HepG2 (cell line): ENCODE data around the gene AP5Z1. TPM values are rescaled to one million over a fixed set of nuclear protein-coding genes. Genes with fewer than 3 reads are reported as not detected.

Experiments
- ATAC-seq: fragments of 200-7000 bp; cut with Tn5 transposase; 3 replicates; pipeline ENCODE4 v1.9.1; 2020; ENCODE audit warnings: mild to moderate bottlenecking, moderate library complexity
- BruUV-seq: library from RNA; stranded (reverse); fragments of 400-500 nt; replicated peaks from 2 replicates; lab custom pipeline; 2021; lab: Mats Ljungman, UMichigan
- CTCF ChIA-PET: fragments of 300-600 bp; formaldehyde crosslinking; extraction: SDS; loops from one replicate; lab custom pipeline; 2021; ENCODE audit warnings: low total read pairs, inconsistent platforms, low intra/inter-chr PET ratio; lab: Yijun Ruan, JAX
- POLR2A ChIA-PET: fragments of 350-600 bp; sonication (Branson Sonifier 250); formaldehyde crosslinking; loops from one replicate; lab custom pipeline; 2020; ENCODE audit warnings: antibody characterized with exemption, inconsistent platforms; lab: Yijun Ruan, JAX
- DNase-seq: peaks from one replicate; pipeline ENCODE4 v3.0.0-alpha.2; 2015; ENCODE audit warnings: low spot score
- FAIRE-seq: peaks from 3 replicates; lab custom pipeline; 2011; peaks lifted over from hg19 to GRCh38; lab: Jason Lieb, UNC
- H2AFZ ChIP-seq: one replicate; pipeline ENCODE4 v1.6.1; 2011; ENCODE audit warnings: low read length, inconsistent platforms
- H3K27ac ChIP-seq: fragments of 300-600 bp; 3 replicates; pipeline ENCODE4 v1.8.0; 2011; ENCODE audit warnings: mixed run types, mild to moderate bottlenecking, mixed read lengths, low read length, inconsistent platforms; ENCODE audit not compliant: insufficient read depth; ENCODE audit errors: extremely low read length
- H3K27me3 ChIP-seq, 2 experiments: fragments of 200-600 bp in 1 of 2; 2 replicates in 1 of 2; 3 replicates in 1 of 2; pipeline versions ENCODE4 v1.6.0 to v1.8.0; 2011; ENCODE audit warnings: low read length in 2 of 2, mild to moderate bottlenecking in 2 of 2, moderate library complexity in 2 of 2, inconsistent platforms in 1 of 2; ENCODE audit not compliant: insufficient read depth in 2 of 2, control insufficient read depth in 1 of 2
- H3K36me3 ChIP-seq, 2 experiments: fragments of 200-600 bp in 1 of 2; replicated peaks in 1 of 2; 2 replicates in 1 of 2; 3 replicates in 1 of 2; pipeline versions ENCODE4 v1.5.1 to v1.8.0; 2011; ENCODE audit warnings: low read length in 2 of 2, inconsistent platforms in 1 of 2; ENCODE audit not compliant: insufficient read depth in 2 of 2, control insufficient read depth in 1 of 2
- H3K4me1 ChIP-seq: 2 replicates; pipeline ENCODE4 v1.5.1; 2012; ENCODE audit warnings: low read length, inconsistent platforms; ENCODE audit not compliant: insufficient read depth
- H3K4me2 ChIP-seq: 2 replicates; pipeline ENCODE4 v1.6.0; 2011; ENCODE audit warnings: low read depth, low read length, inconsistent platforms
- H3K4me3 ChIP-seq, 3 experiments: fragments of 200-600 bp in 1 of 3; sonication (generic), shearing (Covaris generic) in 1 of 3; replicated peaks in 1 of 3; 2 replicates each; pipeline ENCODE4 v1.5.1; 2011 to 2016; ENCODE audit warnings: low read length in 3 of 3, inconsistent platforms in 2 of 3, low read depth in 2 of 3, mild to moderate bottlenecking in 2 of 3, control low read depth in 1 of 3, mixed read lengths in 1 of 3; ENCODE audit not compliant: insufficient read depth in 1 of 3
- H3K79me2 ChIP-seq: one replicate; pipeline ENCODE4 v1.6.1; 2011; ENCODE audit warnings: low read length, inconsistent platforms; ENCODE audit not compliant: insufficient read depth
- H3K9ac ChIP-seq: 2 replicates; pipeline ENCODE4 v1.6.0; 2011; ENCODE audit warnings: mild to moderate bottlenecking, low read depth, low read length, inconsistent platforms; ENCODE audit not compliant: insufficient read depth
- H3K9me3 ChIP-seq: 2 replicates; pipeline ENCODE4 v1.5.1; 2012; ENCODE audit warnings: mild to moderate bottlenecking, low read length
- H4K20me1 ChIP-seq: 2 replicates; pipeline ENCODE4 v1.6.0; 2011; ENCODE audit warnings: inconsistent platforms, mild to moderate bottlenecking, low read length, moderate library complexity; ENCODE audit not compliant: insufficient read depth
- FOXK2 ChIP-seq: fragments of 450-650 bp; IDR thresholded peaks from 2 replicates; pipeline ENCODE4 v1.6.1; 2016
- HMGA1 ChIP-seq: sonication (generic); formaldehyde crosslinking; conservative IDR thresholded peaks from 2 replicates; pipeline ENCODE4 v1.4.0; 2020; ENCODE audit warnings: missing genetic modification reagents
- HOXA9 ChIP-seq: sonication (generic); formaldehyde crosslinking; IDR thresholded peaks from 2 replicates; pipeline ENCODE4 v1.8.1; 2022; ENCODE audit warnings: missing genetic modification reagents, mild to moderate bottlenecking, moderate library complexity, borderline replicate concordance
- SETDB1 ChIP-seq: sonication (generic); formaldehyde crosslinking; IDR thresholded peaks from 2 replicates; pipeline ENCODE4 v1.5.1; 2020; ENCODE audit warnings: missing genetic modification reagents, mild to moderate bottlenecking, borderline replicate concordance
- SMAD9 ChIP-seq: sonication (generic); formaldehyde crosslinking; IDR thresholded peaks from 2 replicates; pipeline ENCODE4 v1.5.1; 2020; ENCODE audit warnings: mild to moderate bottlenecking, missing genetic modification reagents
- SOX5 ChIP-seq: IDR thresholded peaks from 2 replicates; pipeline ENCODE4 v1.6.1; 2016; ENCODE audit warnings: borderline replicate concordance
- ZFP82 ChIP-seq: sonication (generic); formaldehyde crosslinking; IDR thresholded peaks from 2 replicates; pipeline ENCODE4 v1.5.1; 2020; ENCODE audit warnings: mild to moderate bottlenecking, missing genetic modification reagents, borderline replicate concordance
- ZKSCAN5 ChIP-seq: sonication (generic); formaldehyde crosslinking; IDR thresholded peaks from 2 replicates; pipeline ENCODE4 v1.5.1; 2020; ENCODE audit warnings: mild to moderate bottlenecking, missing genetic modification reagents
- ZNF17 ChIP-seq: sonication (generic); formaldehyde crosslinking; IDR thresholded peaks from 2 replicates; pipeline ENCODE4 v1.5.0; 2020; ENCODE audit warnings: mild to moderate bottlenecking, missing genetic modification reagents
- ZNF451 ChIP-seq: sonication (generic); formaldehyde crosslinking; IDR thresholded peaks from 2 replicates; pipeline ENCODE4 v1.5.0; 2020; ENCODE audit warnings: mild to moderate bottlenecking, missing genetic modification reagents
- ZNF549 ChIP-seq: sonication (generic); formaldehyde crosslinking; IDR thresholded peaks from 2 replicates; pipeline ENCODE4 v1.5.0; 2020; ENCODE audit warnings: missing genetic modification reagents
- ZNF678 ChIP-seq: sonication (generic); formaldehyde crosslinking; IDR thresholded peaks from 2 replicates; pipeline ENCODE4 v1.4.0; 2020; ENCODE audit warnings: mild to moderate bottlenecking, missing genetic modification reagents
- ZNF691 ChIP-seq: sonication (generic); formaldehyde crosslinking; IDR thresholded peaks from 2 replicates; pipeline ENCODE4 v1.4.0; 2020; ENCODE audit warnings: missing genetic modification reagents, low read depth, mild to moderate bottlenecking, borderline replicate concordance
- ZNF777 ChIP-seq: sonication (generic); formaldehyde crosslinking; IDR thresholded peaks from 2 replicates; pipeline ENCODE4 v1.4.0; 2020; ENCODE audit warnings: missing genetic modification reagents
- WGBS: methylation state at CpG from one replicate; pipeline ENCODE4 v1.1.6; 2017; ENCODE audit warnings: low lambda C conversion rate; 5-methylcytosine and 5-hydroxymethylcytosine counted together
- in situ Hi-C: cut with HindIII; loops from 2 replicates; pipeline ENCODE4 v1.10.0; 2017; ENCODE audit warnings: low pct_unique_long_range_greater_than_20kb; ENCODE audit not compliant: extremely low pct_ligation_motif_present
- intact Hi-C: fragments of 100-400 bp; cut with micrococcal nuclease; formaldehyde crosslinking; loops from one replicate; pipeline ENCODE4 v1.10.0; 2022; ENCODE audit not compliant: unreplicated experiment
- polyA plus RNA-seq, 8 experiments: library from polyadenylated mRNA; depleted of rRNA in 3 of 8; stranded (reverse) in 7 of 8; unstranded in 1 of 8; fragments of >200 nt; fragmentation: Illumina TruSeq in 4 of 8; extraction: Trizol in 4 of 8; gene quantifications; 2 replicates each; pipeline versions ENCODE4 v1.2.1 to v1.2.3, GENCODE V29; 2011 to 2016; ENCODE audit warnings: low read depth in 4 of 8, missing spikeins in 1 of 8, mixed read lengths in 1 of 8; ENCODE audit not compliant: insufficient read depth in 1 of 8
- total RNA-seq, 5 experiments: library from RNA; depleted of rRNA; stranded (reverse); fragments of >200 nt; fragmentation: Illumina TruSeq; extraction: Trizol; gene quantifications; 2 replicates each; pipeline ENCODE4 v1.2.3, GENCODE V29; 2016; ENCODE audit warnings: low read depth in 1 of 5

The AP5Z1 gene
- total and polyA plus RNA-seq, 2 of the 13 experiments (the other 11 are each of a cell fraction or from before 2014, with no cell fraction given) = 9.3 to 15.1 TPM

GRCh38 chr7:4809666-4810065, 34.2 kb downstream of the AP5Z1 start:
- Histone ChIP-seq H3K27me3 (peaks cover 9 to 46% of the 10 kb centered on the region in 2 experiments; a peak in 3 of 5 replicates), H3K4me1 (0 out of 2 replicates have a peak, but pooled peaks cover under 1% of the 10 kb centered on the region), H3K4me2 (no peak overlapping the region), H3K36me3 (no peaks in the 10 kb centered on the region)
- POLR2A ChIA-PET = no interaction called here
- in situ Hi-C loops = no loop called here
- 67% methylated on average over 14 of the region's 14 CpGs for WGBS
- BruUV-seq = no TSS peak
- TF ChIP-seq ZNF451 (CRISPR knock-in tag) (no peak), HMGA1 (no peak), ZNF678 (CRISPR knock-in tag) (no peak), ZNF777 (CRISPR knock-in tag) (no peak), ZNF691 (CRISPR knock-in tag) (no peak), ZNF17 (CRISPR knock-in tag) (no peak), SOX5 (CRISPR knock-in tag) (no peak), SETDB1 (CRISPR knock-in tag) (no peak), FOXK2 (no peak), HOXA9 (CRISPR knock-in tag) (no peak), ZNF549 (CRISPR knock-in tag) (no peak), ZKSCAN5 (CRISPR knock-in tag) (no peak), ZFP82 (no peak), SMAD9 (CRISPR knock-in tag) (no peak)
- TF ChIP-seq, all 625 proteins: peak for 0
- ATAC-seq = no peak
- CTCF ChIA-PET = no interaction called here
- no peak for FAIRE-seq
- no peak overlapping the region for H3K27ac ChIP-seq
- DNase-seq = no peak
- no peaks in the 10 kb centered on the region for H3K79me2 ChIP-seq
- H3K9me3 ChIP-seq = no peaks in the 10 kb centered on the region
- no peak overlapping the region for H3K4me3 ChIP-seq
- H3K9ac ChIP-seq = no peak overlapping the region
- no peak overlapping the region for H2AFZ ChIP-seq
- intact Hi-C loops = no loop called here
- H4K20me1 ChIP-seq = no peaks in the 10 kb centered on the region
